SU-DHL-6 (cell line): Measurements from ENCODE around the gene CRKL.

Experiments
- H2AFZ ChIP-seq: fragments of 200-600 bp; sonication (generic); 2 replicates; pipeline ENCODE4 v1.6.1; 2014; ENCODE audit warnings: low read depth, mild to moderate bottlenecking, moderate library complexity, mixed read lengths, antibody characterized with exemption, low read length; ENCODE audit not compliant: severe bottlenecking
- H3F3A ChIP-seq: fragments of 200-600 bp; shearing (Covaris generic); 2 replicates; pipeline ENCODE4 v1.6.0; 2016; ENCODE audit warnings: antibody characterized with exemption, mild to moderate bottlenecking; ENCODE audit not compliant: insufficient read depth
- H3K27ac ChIP-seq: fragments of 200-600 bp; sonication (generic); 2 replicates; pipeline ENCODE4 v1.5.1; 2016; ENCODE audit warnings: low read depth, mild to moderate bottlenecking, low read length, moderate library complexity, mixed read lengths
- H3K27me3 ChIP-seq: fragments of 200-600 bp; sonication (generic), shearing (Covaris generic); 2 replicates; pipeline ENCODE4 v1.6.0; 2014; ENCODE audit warnings: mild to moderate bottlenecking, low read length
- H3K36me3 ChIP-seq: fragments of 200-600 bp; sonication (generic); 2 replicates; pipeline ENCODE4 v1.6.1; 2014; ENCODE audit warnings: mild to moderate bottlenecking, low read length, mixed read lengths
- H3K4me2 ChIP-seq: fragments of 300-600, 200-600 bp; shearing (Covaris generic), sonication (generic); 2 replicates; pipeline ENCODE4 v1.6.0; 2014; ENCODE audit warnings: low read length, low read depth, mild to moderate bottlenecking; ENCODE audit not compliant: poor library complexity, severe bottlenecking
- H3K4me3 ChIP-seq: fragments of 200-600 bp; sonication (generic); 2 replicates; pipeline ENCODE4 v1.5.1; 2014; ENCODE audit warnings: antibody characterized with exemption, low read length, mild to moderate bottlenecking, mixed read lengths; ENCODE audit not compliant: insufficient read depth, poor library complexity, severe bottlenecking
- H3K79me2 ChIP-seq: fragments of 200-600 bp; sonication (generic); 2 replicates; pipeline ENCODE4 v1.6.1; 2014; ENCODE audit warnings: mild to moderate bottlenecking, low read length, moderate library complexity; ENCODE audit not compliant: insufficient read depth
- H3K9ac ChIP-seq: fragments of 200-600 bp; sonication (generic); 2 replicates; pipeline ENCODE4 v1.7.0; 2014; ENCODE audit warnings: mild to moderate bottlenecking, low read length
- H3K9me2 ChIP-seq: fragments of 200-600 bp; sonication (generic); replicated peaks from 2 replicates; pipeline ENCODE4 v1.6.1; 2014; ENCODE audit warnings: low read length; ENCODE audit not compliant: insufficient read depth
- H3K9me3 ChIP-seq: fragments of 200-600 bp; sonication (generic); 2 replicates; pipeline ENCODE4 v1.6.1; 2014; ENCODE audit warnings: low read length, mixed read lengths; ENCODE audit not compliant: insufficient read depth
- H4K20me1 ChIP-seq: fragments of 200-600 bp; sonication (generic); 2 replicates; pipeline ENCODE4 v1.6.1; 2014; ENCODE audit warnings: low read depth, mild to moderate bottlenecking, antibody characterized with exemption, low read length, moderate library complexity, mixed read lengths
- CTCF ChIP-seq: fragments of 200-600 bp; sonication (generic); IDR thresholded peaks from one replicate; pipeline ENCODE4 v1.5.1; 2017; ENCODE audit warnings: antibody characterized with exemption, mild to moderate bottlenecking, low read length, moderate library complexity; ENCODE audit not compliant: insufficient read depth, poor library complexity, severe bottlenecking
- EZH2phosphoT487 ChIP-seq: fragments of 200-600 bp; sonication (generic), shearing (Covaris generic); conservative IDR thresholded peaks from 2 replicates; pipeline ENCODE4 v1.6.1; 2018; ENCODE audit warnings: mild to moderate bottlenecking, antibody characterized with exemption, low read length, moderate library complexity, mixed read lengths

CRKL gene

GRCh38 chr22:20959578-20960461 is 42.6 kb downstream of the CRKL start:
- Histone ChIP-seq H3F3A (no peaks in the 10 kb centered on the region), H3K27me3 (no peaks in the 10 kb centered on the region), H3K4me2 (no peak overlapping the region)

GRCh38 chr22:20960609-20961008 is 43.4 kb downstream of the CRKL start:
- Histone ChIP-seq H3F3A (no peaks in the 10 kb centered on the region), H3K36me3 (no peaks in the 10 kb centered on the region)
- TF ChIP-seq EZH2phosphoT487 (no peak), CTCF (no peak)

More at GRCh38 chr22:20959578-20960461, 42.6 kb downstream of the CRKL start:
- Histone ChIP-seq H3K4me3 (no peak overlapping the region), H3K36me3 (no peaks in the 10 kb centered on the region), H4K20me1 (no peaks in the 10 kb centered on the region), H3K79me2 (no peaks in the 10 kb centered on the region), H2AFZ (no peak overlapping the region), H3K9me3 (no peaks in the 10 kb centered on the region), H3K9ac (no peak overlapping the region), H3K9me2 (no peaks in the 10 kb centered on the region), H3K27ac (no peak overlapping the region)
- TF ChIP-seq EZH2phosphoT487 = no peak
- no peak for TF ChIP-seq CTCF

GRCh38 chr22:20962491-20962945 is 45.3 kb downstream of the CRKL start:
- no peak overlapping the region for H2AFZ ChIP-seq
- H3K9me2 ChIP-seq = no peaks in the 10 kb centered on the region
- H3K4me3 ChIP-seq = no peak overlapping the region
- no peaks in the 10 kb centered on the region for H4K20me1 ChIP-seq
- no peaks in the 10 kb centered on the region for H3K36me3 ChIP-seq
- H3K27me3 ChIP-seq = no peaks in the 10 kb centered on the region
- no peaks in the 10 kb centered on the region for H3K9me3 ChIP-seq
- H3K79me2 ChIP-seq = no peaks in the 10 kb centered on the region
- H3K27ac ChIP-seq = no peak overlapping the region
- no peaks in the 10 kb centered on the region for H3F3A ChIP-seq
- TF ChIP-seq EZH2phosphoT487 (no peak), CTCF (no peak)
- no peak overlapping the region for H3K4me2 ChIP-seq
- H3K9ac ChIP-seq = no peak overlapping the region

More at GRCh38 chr22:20960609-20961008, 43.4 kb downstream of the CRKL start:
- Histone ChIP-seq H3K27me3 (no peaks in the 10 kb centered on the region), H3K27ac (no peak overlapping the region), H2AFZ (no peak overlapping the region), H4K20me1 (no peaks in the 10 kb centered on the region), H3K9me2 (no peaks in the 10 kb centered on the region), H3K9me3 (no peaks in the 10 kb centered on the region), H3K79me2 (no peaks in the 10 kb centered on the region), H3K4me2 (no peak overlapping the region), H3K4me3 (no peak overlapping the region), H3K9ac (no peak overlapping the region)
